GM18519 (cell line): ENCODE results near the gene ENC1.

Experiments
- ATAC-seq: cut with Tn5 transposase; IDR thresholded peaks from one replicate; pipeline ENCODE4 v1.9.1; 2021; ENCODE audit warnings: mild to moderate bottlenecking, moderate library complexity; ENCODE audit not compliant: unreplicated experiment, low FRiP score

Gene ENC1

GRCh38 chr5:74579215-74579614 is 61.3 kb downstream of the ENC1 start:
- peak; percentile 64 for ATAC-seq

- peak; percentile 26 for ATAC-seq
Observed at GRCh38 chr5:74578356-74579044, 62.0 kb downstream of the ENC1 start.
